NCI-H510A treated with DMSO at 0.1 percent for 48 hours (cell line): ENCODE data around the gene PSAT1.
A peak's percentile ranks its signal among the peaks of the same experiment; 100 is the strongest.
"Not testable (repeated sequence)": the region's sequence is repeated elsewhere in the genome, so short reads cannot be mapped to it uniquely, and the experiment has no call there.

Source experiments
- DNase-seq: peaks from one replicate; lab custom pipeline; 2025; lab: John Stamatoyannopoulos, UW

The PSAT1 gene

GRCh38 chr9:78296893-78297671 lies at the start of gene PSAT1:
TSS of gene PSAT1 (plus strand) at chr9:78297125. CDS start at chr9:78297211, 86 bp downstream.
- DNase-seq = peak; percentile 95

DNA sequence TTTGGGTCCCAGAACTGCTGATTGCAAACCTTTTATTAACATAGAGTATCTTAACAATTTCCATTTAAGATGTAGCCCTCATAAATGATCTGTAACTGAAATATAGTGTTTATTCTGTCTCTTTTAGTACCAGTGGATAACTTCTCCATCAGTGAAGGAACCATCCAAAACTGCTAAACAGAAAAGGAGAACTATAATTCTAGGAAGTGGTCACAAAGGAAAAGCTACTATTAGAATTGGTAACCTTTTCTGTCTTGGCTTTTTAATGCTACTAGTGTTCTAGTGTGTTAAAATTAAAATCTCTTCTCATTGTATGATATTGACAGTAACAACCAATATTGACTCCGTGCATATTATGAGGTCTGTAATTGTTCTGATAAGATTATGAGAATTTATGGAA lies 48.3 kb upstream of the PSAT1 start:
- DNase-seq = no peak

GRCh38 chr9:78249542-78249941 lies 47.4 kb upstream of the PSAT1 start:
- no peak for DNase-seq

DNA sequence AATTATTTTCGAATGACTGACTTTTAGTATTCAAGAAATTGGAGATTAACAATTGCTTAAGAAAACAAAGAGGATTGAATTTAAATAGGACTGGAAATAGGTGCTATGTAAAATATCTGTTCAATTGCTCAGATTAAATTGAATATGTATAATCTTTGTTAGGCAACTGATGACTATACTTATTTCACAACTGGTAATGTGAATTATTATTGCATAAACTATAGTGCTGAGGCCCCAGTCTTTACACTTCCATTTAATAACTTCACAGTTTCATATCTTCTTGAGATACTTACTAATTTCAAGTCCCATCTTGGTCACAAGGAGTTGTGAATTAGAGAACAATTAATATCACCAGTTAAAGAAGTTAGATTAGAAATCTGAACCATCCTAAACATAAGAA lies 44.3 kb upstream of the PSAT1 start:
- no peak for DNase-seq

DNA sequence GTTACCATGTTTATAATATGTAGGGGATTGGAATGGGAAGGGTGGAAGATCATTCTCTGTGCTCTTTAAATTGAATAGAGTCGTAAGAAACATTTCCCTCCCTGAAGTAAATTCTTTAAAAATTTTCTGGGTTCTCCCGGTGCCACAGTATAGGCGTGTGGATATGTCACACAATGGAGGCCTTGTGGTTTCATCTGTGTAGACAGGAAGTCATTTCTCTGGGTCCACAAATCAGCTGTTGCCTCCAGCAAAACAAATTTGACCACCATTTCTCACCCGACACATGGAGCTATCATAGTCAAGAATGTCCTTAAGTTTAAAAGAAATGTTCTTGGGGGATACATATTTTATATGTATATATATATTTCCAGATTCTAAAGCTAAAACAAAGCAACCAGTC lies 43.6 kb upstream of the PSAT1 start:
- DNase-seq = no peak

DNA sequence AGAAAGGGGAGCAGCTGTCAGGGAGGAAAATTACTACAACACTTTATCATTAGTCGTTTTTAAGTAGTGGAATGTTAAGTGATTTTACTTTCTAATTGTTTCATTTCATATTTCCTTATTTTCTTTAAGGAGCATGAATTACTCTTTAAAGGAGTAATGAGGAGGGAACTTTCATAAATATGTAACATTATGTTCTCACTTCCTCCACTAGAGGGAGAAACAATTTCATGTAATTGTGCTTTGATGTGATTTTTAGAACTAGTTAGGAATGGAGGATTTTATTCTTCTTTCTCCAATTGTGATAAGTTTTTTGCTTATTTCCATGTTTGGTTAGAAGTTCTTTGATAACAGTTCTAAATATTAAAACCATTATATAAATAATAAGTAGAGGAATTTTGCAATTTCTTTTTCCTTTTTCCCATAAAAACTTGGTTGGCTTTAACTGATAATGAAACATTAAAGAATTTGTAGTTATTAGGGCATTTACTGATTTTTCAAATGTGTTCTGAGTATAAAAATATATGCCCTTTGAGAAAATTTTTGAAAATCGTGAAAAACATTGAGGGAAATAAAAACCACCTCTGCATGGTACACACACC lies 35.4 kb upstream of the PSAT1 start:
- peak; percentile 13 for DNase-seq

- DNase-seq = no peak
These were observed 34.3 kb upstream of the PSAT1 start for GRCh38 chr9:78262655-78263054.

DNA sequence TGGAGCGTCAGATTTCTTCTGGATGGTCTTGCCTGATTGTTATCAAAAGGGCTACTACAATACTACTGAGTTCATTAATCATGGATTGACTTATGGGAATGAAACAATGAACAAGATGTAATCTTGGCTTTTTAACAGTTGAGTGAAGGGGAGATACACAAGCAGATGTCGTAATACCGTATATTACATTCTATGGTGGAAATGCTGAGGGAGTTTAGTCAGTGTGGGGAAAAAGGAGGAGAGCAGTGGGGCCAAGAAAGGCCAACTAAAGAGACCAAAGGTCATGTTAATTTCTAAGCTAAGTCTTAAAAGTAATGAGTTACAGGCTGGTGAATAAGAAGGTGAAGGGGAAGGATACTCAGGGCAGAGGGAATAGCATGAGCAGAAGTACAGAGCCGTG lies 29.0 kb upstream of the PSAT1 start:
- no peak for DNase-seq

DNA sequence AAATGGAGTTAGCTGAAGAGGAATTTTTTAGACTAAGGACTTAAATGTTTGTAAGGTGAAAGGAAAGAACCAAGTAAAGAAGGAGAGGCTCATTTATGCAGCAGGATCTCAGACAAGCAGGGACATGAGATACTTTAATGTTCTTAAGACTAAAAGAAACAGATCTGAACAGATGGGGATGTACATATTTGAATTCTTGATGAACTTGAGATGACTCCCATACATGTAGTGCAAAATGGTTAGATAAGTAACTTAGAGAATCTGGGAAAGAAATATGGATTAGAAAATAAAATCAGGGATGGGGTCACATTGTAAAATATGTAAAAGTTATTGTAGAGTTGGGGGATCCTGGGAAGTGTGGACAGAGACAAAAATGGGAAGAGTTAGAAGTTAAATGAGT lies 27.1 kb upstream of the PSAT1 start:
- DNase-seq = no peak

- DNase-seq = no peak
These were observed 24.6 kb upstream of the PSAT1 start for GRCh38 chr9:78272307-78272706.

DNA sequence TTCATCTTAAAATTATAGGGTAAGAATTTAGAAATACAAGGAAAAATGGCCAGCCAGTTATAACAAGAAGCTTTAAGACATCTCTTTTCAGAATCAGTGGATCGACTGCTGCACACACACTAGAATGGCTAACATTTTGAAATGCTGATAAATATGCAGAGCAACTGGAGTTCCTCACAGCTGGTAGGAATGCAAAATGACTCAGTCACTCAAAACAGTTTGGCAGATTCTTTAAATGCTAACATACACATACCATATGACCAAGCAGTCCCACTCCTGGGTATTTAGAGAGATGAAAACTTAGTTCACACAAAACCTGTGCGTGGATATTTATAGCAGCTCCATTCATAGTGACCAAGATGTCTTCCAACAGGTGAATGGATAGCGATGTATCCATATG lies 23.2 kb upstream of the PSAT1 start:
- no peak for DNase-seq

DNA sequence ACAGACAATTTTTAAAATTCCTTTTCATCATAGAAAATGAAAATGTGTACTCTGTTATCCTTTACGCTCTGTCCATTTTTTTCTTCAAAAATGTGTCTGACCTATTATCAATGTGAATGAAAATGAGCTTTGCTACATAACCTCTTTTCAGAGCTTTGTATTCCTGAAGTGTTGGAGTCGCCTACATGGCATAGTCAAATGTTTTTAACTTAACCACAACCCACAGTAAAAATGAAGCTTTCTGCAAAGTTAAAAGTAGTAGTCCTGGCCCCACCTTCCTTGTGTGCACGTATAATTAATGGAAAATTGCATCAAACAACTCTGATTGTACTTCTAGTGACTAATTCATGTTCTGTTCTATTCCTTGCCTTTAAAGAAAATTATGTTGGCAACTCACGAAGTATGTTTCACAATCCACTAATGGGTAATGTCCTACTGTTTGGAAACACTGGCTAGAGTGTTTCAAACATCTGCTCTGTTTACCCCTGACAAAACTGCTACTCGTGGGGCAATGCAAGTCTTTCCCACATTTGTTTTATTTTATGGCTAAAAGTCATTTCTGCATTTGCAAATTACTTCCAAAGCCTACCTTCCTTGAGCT lies 18.6 kb upstream of the PSAT1 start:
- no peak for DNase-seq

GRCh38 chr9:78278801-78279200 lies 18.1 kb upstream of the PSAT1 start:
- no peak for DNase-seq

- no peak for DNase-seq
These were observed 15.8 kb upstream of the PSAT1 start for GRCh38 chr9:78280982-78281668.

GRCh38 chr9:78284181-78284580 lies 12.7 kb upstream of the PSAT1 start:
- DNase-seq = not testable (repeated sequence)

- DNase-seq = no peak
These were observed 10.8 kb upstream of the PSAT1 start for GRCh38 chr9:78286125-78286524.

- DNase-seq = no peak
These were observed 10.0 kb upstream of the PSAT1 start for GRCh38 chr9:78286946-78287388.

DNA sequence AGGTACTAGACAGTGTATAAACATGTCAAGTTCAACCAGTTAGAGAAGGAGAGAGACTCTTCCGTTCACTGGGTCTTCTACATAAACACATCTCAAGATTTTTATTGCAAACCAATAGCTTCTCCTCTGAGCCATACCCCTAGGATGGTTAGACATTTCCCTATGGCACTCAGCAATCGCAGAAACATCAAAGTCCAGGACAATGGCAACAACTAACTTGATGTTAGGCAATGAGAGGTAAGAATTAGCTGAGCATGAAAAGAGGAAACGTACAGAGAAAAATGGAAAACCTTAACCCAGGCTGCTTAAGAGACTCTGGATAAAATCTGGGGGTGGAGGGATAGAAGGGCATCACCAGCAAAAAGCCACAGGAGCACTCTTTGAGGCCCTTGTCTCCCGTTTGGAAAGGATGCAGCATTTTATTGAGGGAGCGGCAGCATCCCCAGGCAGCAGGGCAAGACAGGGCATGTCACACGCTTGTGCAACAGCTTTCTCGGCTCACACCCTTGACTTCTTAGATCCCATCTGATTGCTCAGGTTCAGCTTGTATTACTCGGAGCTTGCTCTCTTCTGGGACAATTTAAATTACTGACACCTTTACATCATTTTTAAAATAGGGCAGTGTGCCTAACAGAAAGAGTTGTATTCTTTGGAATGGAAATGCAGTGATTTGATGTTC lies 8.6 kb upstream of the PSAT1 start:
- peak; percentile 60 for DNase-seq

GRCh38 chr9:78289474-78289873 lies 7.5 kb upstream of the PSAT1 start:
- DNase-seq = no peak

DNA sequence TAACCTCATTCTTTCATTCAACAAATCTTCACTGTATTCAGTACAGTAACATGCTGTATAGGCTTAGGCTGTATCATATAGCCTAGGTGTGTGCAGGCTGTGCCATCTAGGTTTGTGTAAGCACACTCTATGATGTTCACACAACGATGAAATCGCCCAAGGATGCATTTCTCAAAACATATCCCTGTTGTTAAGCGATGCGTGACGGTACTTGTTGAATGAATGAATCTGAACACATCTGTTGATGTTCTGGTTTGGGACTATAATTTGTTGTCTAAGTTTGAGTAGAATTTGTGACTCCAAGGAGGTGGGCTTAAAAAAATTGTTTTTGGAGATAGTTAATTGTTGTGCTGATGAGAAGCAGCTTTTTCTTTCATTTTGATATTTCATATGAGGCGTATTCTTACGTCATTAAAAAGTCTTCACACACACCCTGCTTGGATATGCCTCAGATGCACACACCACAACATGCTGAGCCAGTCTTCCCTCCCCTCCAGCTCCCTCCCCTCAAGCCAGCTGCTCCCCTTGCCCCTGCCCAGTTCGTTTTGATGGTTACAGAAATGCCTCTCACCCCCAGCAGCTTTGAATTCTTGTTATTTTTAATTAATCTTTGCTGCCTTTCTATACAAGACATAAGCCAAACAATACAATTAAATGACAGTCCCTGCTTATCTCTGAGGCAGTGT lies 5.5 kb upstream of the PSAT1 start:
- DNase-seq = peak; percentile 58

DNA sequence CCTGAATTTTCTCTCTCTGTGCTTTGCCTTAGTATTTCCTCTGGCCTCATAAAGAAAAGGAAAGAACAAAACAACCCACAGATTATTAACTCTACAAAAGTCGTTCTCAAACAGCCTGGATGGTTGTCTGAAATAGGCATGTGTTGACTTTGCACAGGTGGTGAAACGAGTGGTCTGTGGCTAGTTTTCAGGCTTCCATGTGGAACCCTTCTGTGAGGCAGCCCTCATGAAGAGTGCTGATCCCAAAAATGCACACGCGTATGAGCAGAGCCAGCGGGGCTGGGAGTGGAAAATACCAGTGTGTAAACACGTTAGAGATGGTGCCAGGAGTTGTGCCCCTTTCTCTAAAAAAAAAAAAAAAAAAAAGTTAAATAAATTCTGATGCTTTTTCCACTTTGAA lies 4.9 kb upstream of the PSAT1 start:
- peak; percentile 58 for DNase-seq
